Hematopoietic multipotent progenitor cell treated with erythropoietin and hydrocortisone succinate and interleukin-3 and kit ligand, for 17 days (in vitro differentiated cells): ENCODE results near the gene CEP57.
"Not testable (repeated sequence)": the region's sequence is repeated elsewhere in the genome, so short reads cannot be mapped to it uniquely, and the experiment has no call there.

Source experiments
- DNase-seq: peaks from one replicate; pipeline ENCODE4 v3.0.0-alpha.2; 2015; ENCODE audit warnings: low spot score

The CEP57 gene

GRCh38 chr11:95860024-95860423 is 69.7 kb downstream of the CEP57 start:
- not testable (repeated sequence) for DNase-seq

GRCh38 chr11:95863486-95864140 is 73.3 kb downstream of the CEP57 start:
- no peak for DNase-seq

- no peak for DNase-seq
Measured at GRCh38 chr11:95867105-95867504, 76.8 kb downstream of the CEP57 start.

- DNase-seq: not testable (repeated sequence)
Measured at GRCh38 chr11:95870877-95871276, 80.6 kb downstream of the CEP57 start.

- no peak for DNase-seq
Measured at GRCh38 chr11:95877291-95877690, 87.0 kb downstream of the CEP57 start.
